Spleen (tissue), 11 donors: ENCODE measurements around the gene KLHDC8A. TPM values are rescaled to one million over a fixed set of nuclear protein-coding genes. Genes with fewer than 3 reads are reported as not detected.

Experiments used
- DNase-seq: peaks from one replicate; pipeline ENCODE4 v3.0.0-alpha.2; 2020
- H3K27ac ChIP-seq, 8 donors: fragments of 200-600 bp; sonication (generic) in 7 of 8; 1 replicate in 4 of 8; 2 replicates in 4 of 8; pipeline versions ENCODE4 v1.5.0 to v1.8.0; 2016 to 2021; ENCODE audit warnings: inconsistent platforms in 4 of 8, mild to moderate bottlenecking in 4 of 8, moderate library complexity in 1 of 8
- H3K27me3 ChIP-seq, 7 donors: fragments of 200-600 bp; sonication (generic) in 6 of 7; replicated peaks in 1 of 7; 1 replicate in 4 of 7; 2 replicates in 3 of 7; pipeline versions ENCODE4 v1.5.0 to v1.8.0; 2016 to 2021; ENCODE audit warnings: inconsistent platforms in 3 of 7, mild to moderate bottlenecking in 1 of 7
- H3K36me3 ChIP-seq, 6 donors: fragments of 200-600 bp; sonication (generic) in 5 of 6; 1 replicate in 4 of 6; 2 replicates in 2 of 6; pipeline versions ENCODE4 v1.5.0 to v1.8.0; 2016 to 2021; ENCODE audit warnings: inconsistent platforms in 2 of 6
- H3K4me1 ChIP-seq, 6 donors: fragments of 200-600 bp; sonication (generic) in 5 of 6; 1 replicate in 3 of 6; 2 replicates in 3 of 6; pipeline versions ENCODE4 v1.5.0 to v1.8.0; 2016 to 2021; ENCODE audit warnings: inconsistent platforms in 3 of 6
- H3K4me3 ChIP-seq, 8 donors: fragments of 200-600 bp; sonication (generic) in 7 of 8; 1 replicate in 4 of 8; 2 replicates in 4 of 8; pipeline versions ENCODE4 v1.5.0 to v1.8.0; 2016 to 2021; ENCODE audit warnings: inconsistent platforms in 4 of 8, mild to moderate bottlenecking in 4 of 8, moderate library complexity in 2 of 8
- H3K9me3 ChIP-seq, 8 donors: fragments of 200-600 bp; sonication (generic) in 7 of 8; 1 replicate in 4 of 8; 2 replicates in 4 of 8; pipeline versions ENCODE4 v1.5.0 to v1.8.0; 2016 to 2021; ENCODE audit warnings: inconsistent platforms in 4 of 8
- CTCF ChIP-seq, 11 experiments: fragments of 200-600 bp in 7 of 11; fragments of 450-650 bp in 4 of 11; sonication (generic) in 4 of 11; IDR thresholded peaks in 8 of 11; conservative IDR thresholded peaks in 3 of 11; 1 replicate in 7 of 11; 2 replicates in 4 of 11; pipeline versions ENCODE4 v1.4.0 to v1.8.0; 2016 to 2021; ENCODE audit warnings: antibody characterized with exemption in 11 of 11, inconsistent platforms in 4 of 11, mild to moderate bottlenecking in 1 of 11
- POLR2A ChIP-seq, 3 donors: fragments of 450-650 bp; IDR thresholded peaks; one replicate each; pipeline ENCODE4 v1.5.1; 2017; ENCODE audit warnings: antibody characterized with exemption in 3 of 3, mild to moderate bottlenecking in 1 of 3
- POLR2AphosphoS5 ChIP-seq, 3 donors: sonication (generic); formaldehyde crosslinking; IDR thresholded peaks; one replicate each; pipeline ENCODE4 v1.5.1; 2017; ENCODE audit warnings: antibody characterized with exemption in 3 of 3
- WGBS, 5 donors: extraction: QIAGEN DNeasy Blood & Tissue Kit in 3 of 5; methylation state at CpG; one replicate each; pipeline versions ENCODE4 v1.1.5 to v1.1.7; 2013 to 2018; 5-methylcytosine and 5-hydroxymethylcytosine counted together
- intact Hi-C: fragments of 100-400 bp; cut with DNase I; formaldehyde crosslinking; loops from one replicate; pipeline ENCODE4 v1.15.0; 2023; ENCODE audit warnings: low total_unique reads
- polyA plus RNA-seq, 3 donors: library from polyadenylated mRNA; stranded (reverse); fragments of 200-250 nt; gene quantifications; one replicate each; pipeline ENCODE4 v1.2.1, GENCODE V29; 2013
- total RNA-seq, 7 donors: library from RNA; depleted of rRNA in 3 of 7; stranded (reverse); fragments of >200 nt in 3 of 7; fragmentation: NEBNext Ultra II Directional in 4 of 7; extraction: Animal tissue kit (Norgen Biotek cat#: 25700) in 4 of 7; gene quantifications; one replicate each; pipeline versions ENCODE4 v1.1.0 to v1.2.1, GENCODE V29; 2016 to 2021
- donor health status: healthy with polysubstance abuse.
- donor health status: DM: no; HTN: no; CAD: no; lungs with moderate emphysema.
- donor health status: DM: no; HTN: no; CAD: no.
- donor health status: Bipolar disorder and iron deficiency.
- donor health status: healthy.
- donor health status: DM: no; HTN: no; CAD: no.
- donor health status: DM: yes; HTN: yes; CAD: no.

Gene KLHDC8A
- total and polyA plus RNA-seq, 10 donors, result 0.17 to 2.8 (median 0.48) TPM; not detected in 3

DNA sequence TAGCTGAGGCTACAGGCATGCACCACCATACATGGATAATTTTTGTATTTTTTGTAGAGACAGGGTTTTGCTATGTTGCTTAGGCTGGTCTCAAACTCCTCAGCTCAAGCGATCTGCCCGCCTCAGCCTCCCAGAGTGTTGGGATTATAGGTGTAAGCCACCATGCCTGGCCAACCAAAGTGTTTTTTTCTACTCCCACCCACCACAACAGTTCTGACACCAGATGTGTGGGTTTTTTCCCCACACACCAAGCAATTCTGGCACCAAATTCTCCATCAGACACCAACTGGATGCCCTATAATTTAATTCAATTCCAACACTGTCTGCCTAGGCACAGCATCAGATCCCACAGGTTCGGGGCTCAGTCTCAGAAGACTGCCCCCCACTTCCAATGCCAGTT lies 20.6 kb upstream of the KLHDC8A start:
- WGBS, 5 donors, result 79 to 87% (median 84%) methylated on average over 3 of the region's 3 CpGs
- no peak for DNase-seq
- Histone ChIP-seq H3K4me3 (no peak overlapping the region), H3K9me3 (no peaks in the 10 kb centered on the region), H3K4me1 (peaks cover 0 to 11% (median 0%) of the 10 kb centered on the region in 6 donors), H3K36me3 (no peaks in the 10 kb centered on the region), H3K27me3 (peaks cover 0 to 38% (median 0%) of the 10 kb centered on the region in 7 donors), H3K27ac (no peak overlapping the region)
- intact Hi-C loops, result no loop called here
- no peak for TF ChIP-seq POLR2A (IDR thresholded peaks at IDR 0.05)

GRCh38 chr1:205376739-205377138 lies 20.0 kb upstream of the KLHDC8A start:
- Histone ChIP-seq H3K4me3 (no peak overlapping the region), H3K4me1 (peaks cover 0 to 12% (median 0%) of the 10 kb centered on the region in 6 donors), H3K36me3 (no peaks in the 10 kb centered on the region), H3K9me3 (no peaks in the 10 kb centered on the region), H3K27me3 (peaks cover 0 to 38% (median 0%) of the 10 kb centered on the region in 7 donors), H3K27ac (no peak overlapping the region)
- DNase-seq, result no peak
- WGBS, 5 donors, result 70 to 86% (median 75%) methylated on average over 4 of the region's 4 CpGs
- intact Hi-C loops, result no loop called here
- TF ChIP-seq POLR2AphosphoS5 (IDR thresholded peaks at IDR 0.05), result no peak

DNA sequence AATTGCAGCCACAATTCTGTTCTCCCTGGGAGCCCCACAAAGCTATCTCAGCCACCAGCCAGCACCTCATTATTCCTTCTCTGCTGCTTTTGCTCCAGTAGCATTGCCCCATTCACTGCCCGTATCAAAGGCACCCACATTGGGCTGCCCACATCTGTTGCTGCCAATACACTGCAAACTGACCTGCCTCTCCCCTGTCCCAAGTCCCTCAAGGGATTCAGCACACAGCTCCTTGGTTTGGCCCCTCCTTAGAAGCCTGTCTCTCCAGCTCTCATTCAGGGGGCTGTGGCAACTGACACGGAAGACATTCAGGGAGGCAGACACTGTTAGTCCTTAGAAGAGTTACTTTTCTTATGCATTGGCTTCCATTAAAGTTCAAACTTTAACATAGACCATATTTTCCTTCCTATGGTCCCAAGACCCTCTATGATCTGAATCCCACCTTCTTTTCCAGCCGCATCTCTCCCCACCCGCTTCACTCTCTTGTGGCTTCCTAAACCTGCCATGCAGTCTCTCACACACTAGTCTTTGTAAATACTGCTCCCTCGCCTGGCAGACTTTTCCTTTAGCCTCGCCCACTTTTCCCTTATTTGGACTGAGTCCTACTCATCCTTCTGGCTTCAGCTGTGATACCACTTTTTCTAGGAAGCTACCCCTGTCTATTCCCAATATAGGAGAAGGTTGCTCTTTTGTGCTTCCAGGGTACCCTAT lies 19.3 kb upstream of the KLHDC8A start:
- no peak overlapping the region for H3K4me3 ChIP-seq
- H3K36me3 ChIP-seq, result no peaks in the 10 kb centered on the region
- DNase-seq, result no peak
- H3K4me1 ChIP-seq, result peaks cover 0 to 12% (median 0%) of the 10 kb centered on the region in 6 donors
- intact Hi-C loops, result no loop called here
- TF ChIP-seq POLR2A (IDR thresholded peaks at IDR 0.05) (no peak), CTCF (IDR thresholded peaks at IDR 0.05 in 8 of 11, conservative IDR thresholded peaks at IDR 0.05 in 3 of 11) (peak in 1 of 11 experiments; percentile 14)
- H3K27ac ChIP-seq, result no peak overlapping the region
- no peaks in the 10 kb centered on the region for H3K9me3 ChIP-seq
- WGBS, 5 donors, result 36 to 47% (median 43%) methylated on average over 6 of the region's 6 CpGs
- peaks cover 0 to 38% (median 0%) of the 10 kb centered on the region in 7 donors for H3K27me3 ChIP-seq

DNA sequence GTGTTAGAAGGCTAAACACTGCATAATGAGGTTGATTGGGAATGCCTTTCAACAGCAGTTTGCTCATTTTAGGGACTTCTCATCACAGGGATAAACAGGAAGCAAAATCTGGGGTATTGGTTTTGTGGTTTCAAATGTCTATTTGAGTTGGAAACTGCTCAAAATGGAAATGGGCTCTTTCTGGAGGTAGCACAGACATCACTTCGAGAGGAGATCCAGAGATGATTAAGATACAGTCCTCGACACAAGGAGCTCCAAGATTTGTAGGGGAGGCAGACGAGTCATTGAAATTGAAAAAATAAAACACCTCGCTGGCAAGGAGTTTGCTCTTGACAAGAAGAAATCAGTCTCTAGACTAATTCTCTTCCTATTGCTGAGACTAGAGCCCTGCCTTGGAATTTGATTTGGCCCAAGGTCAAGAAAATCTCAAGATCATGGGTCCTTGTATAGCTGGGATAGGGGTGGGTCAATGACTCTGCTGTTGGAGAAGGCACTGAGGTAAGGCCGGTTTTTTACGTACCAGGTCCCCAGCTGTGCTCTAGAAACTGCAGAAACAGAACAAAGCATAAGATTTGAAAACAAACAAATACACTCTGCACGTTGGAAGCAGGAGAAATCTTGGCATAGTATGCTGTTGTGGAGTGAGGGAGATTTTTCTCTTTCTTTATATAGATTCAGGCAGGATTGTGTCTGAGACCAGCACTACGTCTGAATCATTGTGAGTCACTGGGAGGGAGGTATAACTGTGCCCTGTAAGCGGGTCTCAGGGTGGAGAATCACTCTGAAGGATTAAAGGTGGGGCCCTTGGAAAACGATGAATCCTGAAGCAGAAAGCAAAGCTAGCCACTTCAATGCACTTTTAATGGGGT lies 17.7 kb upstream of the KLHDC8A start:
- no peak for DNase-seq
- intact Hi-C loops, result no loop called here
- Histone ChIP-seq H3K9me3 (no peaks in the 10 kb centered on the region), H3K4me3 (no peak overlapping the region), H3K27ac (no peak overlapping the region), H3K4me1 (peaks cover 0 to 12% (median 0%) of the 10 kb centered on the region in 6 donors), H3K27me3 (peaks cover 0 to 34% (median 0%) of the 10 kb centered on the region in 7 donors), H3K36me3 (no peaks in the 10 kb centered on the region)
- 58 to 70% (median 63%) methylated on average over 10 of the region's 10 CpGs for WGBS, 5 donors
- TF ChIP-seq CTCF (IDR thresholded peaks at IDR 0.05 in 8 of 11, conservative IDR thresholded peaks at IDR 0.05 in 3 of 11) (no peak), POLR2A (IDR thresholded peaks at IDR 0.05) (no peak), POLR2AphosphoS5 (IDR thresholded peaks at IDR 0.05) (no peak)

- H3K9me3 ChIP-seq, result no peaks in the 10 kb centered on the region
Observed at GRCh38 chr1:205373798-205374175, 17.1 kb upstream of the KLHDC8A start.

More at GRCh38 chr1:205373798-205374175, 17.1 kb upstream of the KLHDC8A start:
- 76 to 91% (median 89%) methylated on average over 2 of the region's 2 CpGs for WGBS, 5 donors
- Histone ChIP-seq H3K4me1 (peaks cover 0 to 12% (median 0%) of the 10 kb centered on the region in 6 donors), H3K27me3 (peaks cover 0 to 28% (median 0%) of the 10 kb centered on the region in 7 donors), H3K4me3 (no peak overlapping the region), H3K36me3 (no peaks in the 10 kb centered on the region), H3K27ac (no peak overlapping the region)
- intact Hi-C loops, result no loop called here
- TF ChIP-seq POLR2A (IDR thresholded peaks at IDR 0.05), result no peak
- no peak for TF ChIP-seq POLR2AphosphoS5 (IDR thresholded peaks at IDR 0.05)
- no peak for TF ChIP-seq CTCF (IDR thresholded peaks at IDR 0.05 in 8 of 11, conservative IDR thresholded peaks at IDR 0.05 in 3 of 11)
- no peak for DNase-seq
